ENCODE data around the gene FOXS1.

DNA sequence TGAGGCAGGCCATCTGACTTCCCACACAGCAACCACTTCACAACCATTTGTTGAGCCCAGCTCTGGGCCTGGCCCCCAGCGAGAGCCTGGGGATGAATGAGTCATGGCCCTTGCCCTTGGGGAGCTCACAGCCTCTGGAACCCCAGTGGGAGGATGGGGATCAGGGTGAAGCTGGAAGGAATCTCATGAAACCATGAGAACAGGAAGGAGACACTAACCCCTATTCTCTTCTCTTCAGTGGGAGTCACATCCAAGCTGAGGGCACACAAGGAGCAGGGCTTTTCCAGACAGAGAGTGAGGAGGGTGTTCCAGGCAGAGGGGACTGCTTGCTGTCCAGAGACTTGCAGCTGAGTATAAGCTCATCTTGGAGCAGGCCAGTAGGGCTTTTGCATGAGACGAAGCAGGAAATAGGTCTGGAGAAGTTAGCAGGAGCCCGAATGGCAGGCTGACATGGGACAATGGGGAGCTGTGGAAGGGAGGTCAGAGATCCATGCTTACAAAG, 7.5 kb downstream of the FOXS1 start:
- TF ChIP-seq EZH2 (IDR thresholded peaks at IDR 0.05; ENCODE audit: borderline replicate concordance, low read depth, low read length, severe bottlenecking): no peak
- TF ChIP-seq, protein P1, sequence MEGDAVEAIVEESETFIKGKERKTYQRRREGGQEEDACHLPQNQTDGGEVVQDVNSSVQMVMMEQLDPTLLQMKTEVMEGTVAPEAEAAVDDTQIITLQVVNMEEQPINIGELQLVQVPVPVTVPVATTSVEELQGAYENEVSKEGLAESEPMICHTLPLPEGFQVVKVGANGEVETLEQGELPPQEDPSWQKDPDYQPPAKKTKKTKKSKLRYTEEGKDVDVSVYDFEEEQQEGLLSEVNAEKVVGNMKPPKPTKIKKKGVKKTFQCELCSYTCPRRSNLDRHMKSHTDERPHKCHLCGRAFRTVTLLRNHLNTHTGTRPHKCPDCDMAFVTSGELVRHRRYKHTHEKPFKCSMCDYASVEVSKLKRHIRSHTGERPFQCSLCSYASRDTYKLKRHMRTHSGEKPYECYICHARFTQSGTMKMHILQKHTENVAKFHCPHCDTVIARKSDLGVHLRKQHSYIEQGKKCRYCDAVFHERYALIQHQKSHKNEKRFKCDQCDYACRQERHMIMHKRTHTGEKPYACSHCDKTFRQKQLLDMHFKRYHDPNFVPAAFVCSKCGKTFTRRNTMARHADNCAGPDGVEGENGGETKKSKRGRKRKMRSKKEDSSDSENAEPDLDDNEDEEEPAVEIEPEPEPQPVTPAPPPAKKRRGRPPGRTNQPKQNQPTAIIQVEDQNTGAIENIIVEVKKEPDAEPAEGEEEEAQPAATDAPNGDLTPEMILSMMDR (IDR thresholded peaks at IDR 0.05; ENCODE audit: borderline replicate concordance, extremely low read depth, low read length, poor library complexity, severe bottlenecking): no peak
